Amniotic epithelial cell (primary cell): ENCODE data around the gene CEP72.

ENCODE experiments used
- DNase-seq: peaks from one replicate; pipeline ENCODE4 v3.0.0-alpha.2; 2010; ENCODE audit warnings: low read depth

The CEP72 gene

GRCh38 chr5:639584-640213 lies 27.6 kb downstream of the CEP72 start:
- no peak for DNase-seq

- no peak for DNase-seq
Measured at GRCh38 chr5:640461-641330, 28.6 kb downstream of the CEP72 start.

- no peak for DNase-seq
Measured at GRCh38 chr5:641331-641765, 29.2 kb downstream of the CEP72 start.

- DNase-seq, result no peak
Measured at GRCh38 chr5:642481-642880, 30.3 kb downstream of the CEP72 start.

GRCh38 chr5:643351-643801 lies 31.2 kb downstream of the CEP72 start:
- DNase-seq, result no peak

- no peak for DNase-seq
Measured at GRCh38 chr5:643811-644271, 31.7 kb downstream of the CEP72 start.

GRCh38 chr5:644509-644908 lies 32.4 kb downstream of the CEP72 start:
- DNase-seq, result no peak

- no peak for DNase-seq
Measured at GRCh38 chr5:644971-645370, 32.8 kb downstream of the CEP72 start.

GRCh38 chr5:645421-645820 lies 33.3 kb downstream of the CEP72 start:
- no peak for DNase-seq

GRCh38 chr5:646396-647201 lies 34.5 kb downstream of the CEP72 start:
- no peak for DNase-seq

GRCh38 chr5:647311-647710 lies 35.2 kb downstream of the CEP72 start:
- no peak for DNase-seq

- no peak for DNase-seq
Measured at GRCh38 chr5:647727-648126, 35.6 kb downstream of the CEP72 start.

GRCh38 chr5:651296-652022 lies 39.3 kb downstream of the CEP72 start:
- DNase-seq, result no peak

- DNase-seq, result no peak
Measured at GRCh38 chr5:652023-652515, 39.9 kb downstream of the CEP72 start.

- no peak for DNase-seq
Measured at GRCh38 chr5:652773-653350, 40.7 kb downstream of the CEP72 start.

GRCh38 chr5:654071-654778 lies 42.1 kb downstream of the CEP72 start:
- DNase-seq, result no peak

GRCh38 chr5:655406-655805 lies 43.3 kb downstream of the CEP72 start:
- no peak for DNase-seq

GRCh38 chr5:657570-657969 lies 45.4 kb downstream of the CEP72 start:
- peak; percentile 87 for DNase-seq

GRCh38 chr5:658103-658502 lies 46.0 kb downstream of the CEP72 start:
- DNase-seq, result no peak

- no peak for DNase-seq
Measured at GRCh38 chr5:659496-660263, 47.5 kb downstream of the CEP72 start.
